Keratinocyte (primary cell): ENCODE data around the gene ACTR10. TPM values are rescaled to one million over a fixed set of nuclear protein-coding genes. Genes with fewer than 3 reads are reported as not detected.

Source experiments
- DNase-seq: peaks from one replicate; pipeline ENCODE4 v3.0.0-alpha.2; 2011; ENCODE audit warnings: low read depth, missing footprints, low spot score
- FAIRE-seq: peaks from 2 replicates; lab custom pipeline; 2011; peaks lifted over from hg19 to GRCh38; lab: Jason Lieb, UNC
- H2AFZ ChIP-seq: 2 replicates; pipeline ENCODE4 v1.6.0; 2012; ENCODE audit warnings: low read length, control low read depth, inconsistent platforms; ENCODE audit not compliant: control insufficient read depth
- H3K27ac ChIP-seq: 2 replicates; pipeline ENCODE4 v1.5.1; 2011; ENCODE audit warnings: low read length; ENCODE audit not compliant: control insufficient read depth, insufficient read depth
- H3K27me3 ChIP-seq: 3 replicates; pipeline ENCODE4 v1.6.0; 2011; ENCODE audit warnings: low read length; ENCODE audit not compliant: control insufficient read depth, insufficient read depth; ENCODE audit errors: extremely low read depth
- H3K36me3 ChIP-seq, 2 experiments: 2 replicates in 1 of 2; 3 replicates in 1 of 2; pipeline ENCODE4 v1.5.1; 2011; ENCODE audit warnings: low read length in 2 of 2, mild to moderate bottlenecking in 1 of 2; ENCODE audit not compliant: control insufficient read depth in 2 of 2, insufficient read depth in 2 of 2; ENCODE audit errors: extremely low read depth in 1 of 2
- H3K4me1 ChIP-seq: 3 replicates; pipeline ENCODE4 v1.5.1; 2011; ENCODE audit warnings: low read length; ENCODE audit not compliant: control insufficient read depth, insufficient read depth; ENCODE audit errors: extremely low read depth
- H3K4me2 ChIP-seq: 3 replicates; pipeline ENCODE4 v1.6.0; 2011; ENCODE audit warnings: low read depth, low read length; ENCODE audit not compliant: control insufficient read depth, insufficient read depth; ENCODE audit errors: extremely low read depth
- H3K4me3 ChIP-seq, 3 experiments: fragments of 200-600 bp in 1 of 3; sonication (generic) in 1 of 3; 2 replicates in 2 of 3; 3 replicates in 1 of 3; pipeline ENCODE4 v1.5.1; 2011 to 2016; ENCODE audit warnings: low read length in 3 of 3, mild to moderate bottlenecking in 3 of 3, control low read depth in 2 of 3, inconsistent platforms in 1 of 3, low read depth in 1 of 3, mixed read lengths in 1 of 3, mixed run types in 1 of 3, moderate library complexity in 1 of 3; ENCODE audit not compliant: control insufficient read depth in 2 of 3, insufficient read depth in 2 of 3; ENCODE audit errors: extremely low read depth in 1 of 3
- H3K79me2 ChIP-seq: 2 replicates; pipeline ENCODE4 v1.6.0; 2012; ENCODE audit warnings: low read length; ENCODE audit not compliant: control insufficient read depth, insufficient read depth
- H3K9ac ChIP-seq: 3 replicates; pipeline ENCODE4 v1.6.0; 2011; ENCODE audit warnings: low read length; ENCODE audit not compliant: control insufficient read depth, insufficient read depth; ENCODE audit errors: extremely low read depth
- H3K9me1 ChIP-seq: 3 replicates; pipeline ENCODE4 v1.6.0; 2011; ENCODE audit warnings: low read length; ENCODE audit not compliant: control insufficient read depth, insufficient read depth; ENCODE audit errors: extremely low read depth
- H3K9me3 ChIP-seq: 2 replicates; pipeline ENCODE4 v1.5.1; 2012; ENCODE audit warnings: low read depth, low read length; ENCODE audit not compliant: control insufficient read depth
- H4K20me1 ChIP-seq: 3 replicates; pipeline ENCODE4 v1.6.0; 2011; ENCODE audit warnings: low read length; ENCODE audit not compliant: control insufficient read depth, insufficient read depth; ENCODE audit errors: extremely low read depth
- CTCF ChIP-seq, 3 experiments: IDR thresholded peaks in 1 of 3; conservative IDR thresholded peaks in 1 of 3; optimal IDR thresholded peaks in 1 of 3; 2 replicates in 2 of 3; 3 replicates in 1 of 3; pipeline versions ENCODE3 to v1.5.1; 2011; ENCODE audit warnings: low read length in 3 of 3, mild to moderate bottlenecking in 3 of 3, moderate library complexity in 2 of 3, control low read depth in 1 of 3, inconsistent platforms in 1 of 3; ENCODE audit not compliant: insufficient read depth in 2 of 3; ENCODE audit errors: extremely low read depth in 1 of 3
- EZH2 ChIP-seq: IDR thresholded peaks from one replicate; pipeline ENCODE4 v1.6.1; 2012; ENCODE audit warnings: inconsistent platforms, mild to moderate bottlenecking, low read length, moderate library complexity
- dilution Hi-C: fragments of 300-500 bp; cut with MboI; formaldehyde crosslinking; loops from one replicate; pipeline ENCODE4 v1.7.0; 2020; ENCODE audit warnings: low sequenced_read_pairs; ENCODE audit not compliant: extremely low pct_ligation_motif_present
- polyA plus RNA-seq, 5 experiments: library from polyadenylated mRNA; depleted of rRNA in 3 of 5; stranded (reverse) in 3 of 5; stranded (forward) in 1 of 5; unstranded in 1 of 5; fragments of >200 nt; gene quantifications; 1 replicate in 1 of 5; 2 replicates in 3 of 5; 3 replicates in 1 of 5; pipeline versions ENCODE4 v1.2.1 to v1.2.3, GENCODE V29; 2011 to 2012; ENCODE audit warnings: missing spikeins in 2 of 5, low read depth in 1 of 5, low replicate concordance in 1 of 5

ACTR10 gene
- polyA plus RNA-seq, 1 donor (not counting 4 experiments of a cell fraction or from before 2014, with no cell fraction given): 125 TPM

- Histone ChIP-seq H3K4me3 (no peak overlapping the region), H3K9ac (no peak overlapping the region), H3K4me1 (no peaks in the 10 kb centered on the region), H2AFZ (no peak overlapping the region), H3K9me1 (no peaks in the 10 kb centered on the region), H3K9me3 (no peaks in the 10 kb centered on the region), H3K4me2 (no peak overlapping the region), H3K36me3 (peaks cover 0 to 7% of the 10 kb centered on the region in 2 experiments), H3K27ac (no peak overlapping the region), H3K79me2 (no peaks in the 10 kb centered on the region), H4K20me1 (no peaks in the 10 kb centered on the region), H3K27me3 (no peaks in the 10 kb centered on the region)
- FAIRE-seq: no peak
- DNase-seq: no peak
- dilution Hi-C loops: no loop called here
- TF ChIP-seq EZH2 (no peak), CTCF (optimal IDR thresholded peaks at IDR 0.05 in 1 of 3, IDR thresholded peaks at IDR 0.05 in 1 of 3, conservative IDR thresholded peaks at IDR 0.05 in 1 of 3; ENCODE audit: extremely low read depth in 1 of 3, insufficient read depth in 2 of 3, low read length in 3 of 3) (no peak)
Observed at GRCh38 chr14:58215191-58215914, 15.4 kb downstream of the ACTR10 start.

GRCh38 chr14:58216544-58216943, 16.6 kb downstream of the ACTR10 start:
- no peak overlapping the region for H2AFZ ChIP-seq
- DNase-seq: no peak
- H3K4me1 ChIP-seq: no peaks in the 10 kb centered on the region
- H3K9ac ChIP-seq: no peak overlapping the region
- FAIRE-seq: no peak
- H3K9me3 ChIP-seq: no peaks in the 10 kb centered on the region
- H3K9me1 ChIP-seq: no peaks in the 10 kb centered on the region
- no peak overlapping the region for H3K27ac ChIP-seq
- no peak overlapping the region for H3K4me2 ChIP-seq
- no peaks in the 10 kb centered on the region for H3K79me2 ChIP-seq
- H3K36me3 ChIP-seq: peaks cover 0 to 7% of the 10 kb centered on the region in 2 experiments
- H3K27me3 ChIP-seq: no peaks in the 10 kb centered on the region
- no peak for TF ChIP-seq CTCF (optimal IDR thresholded peaks at IDR 0.05 in 1 of 3, IDR thresholded peaks at IDR 0.05 in 1 of 3, conservative IDR thresholded peaks at IDR 0.05 in 1 of 3; ENCODE audit: extremely low read depth in 1 of 3, insufficient read depth in 2 of 3, low read length in 3 of 3)
- no peak for TF ChIP-seq EZH2
- no peaks in the 10 kb centered on the region for H4K20me1 ChIP-seq
- no peak overlapping the region for H3K4me3 ChIP-seq
- dilution Hi-C loops: no loop called here
